ENCODE results near the gene CYP2U1.

CYP2U1 gene

DNA sequence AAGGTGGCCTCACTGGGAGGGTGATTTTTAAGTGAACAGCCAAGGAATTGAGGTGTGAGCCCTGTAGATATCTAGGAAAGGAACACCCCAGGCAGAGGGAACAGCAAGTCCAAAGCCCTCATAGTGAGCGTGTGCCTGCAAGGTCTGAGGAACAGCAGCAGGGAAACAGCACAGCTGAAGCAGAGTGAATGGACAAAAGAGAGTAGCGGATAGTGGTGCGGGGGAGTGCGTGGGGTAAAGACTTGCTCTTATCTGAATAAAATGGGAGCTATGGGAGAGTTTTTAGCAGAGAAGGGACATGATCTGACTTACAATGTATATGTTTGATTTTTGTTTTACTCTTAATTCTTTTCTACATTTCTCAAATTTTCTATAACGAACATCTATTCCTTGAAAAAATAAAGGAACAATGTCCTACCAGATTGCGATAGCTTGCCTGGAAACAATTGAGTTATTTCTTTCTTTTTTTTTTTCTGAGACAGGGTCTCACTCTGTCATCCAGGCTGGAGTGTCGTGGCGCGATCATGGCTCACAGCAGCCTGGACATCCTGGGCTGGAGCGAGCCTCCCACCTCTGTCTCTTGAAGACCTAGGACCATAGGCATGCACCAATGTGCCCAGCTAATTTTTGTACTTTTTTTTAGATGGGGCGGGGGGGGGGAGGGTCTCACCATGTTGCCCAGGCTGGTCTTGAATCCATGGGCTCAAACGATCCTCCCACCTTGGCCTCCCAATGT lies 38.9 kb downstream of the CYP2U1 start:
- Histone ChIP-seq H3K27ac (no peak overlapping the region), H3K9me3 (ENCODE audit: severe bottlenecking) (no peaks in the 10 kb centered on the region), H3K4me3 (ENCODE audit: low read depth, low read length) (no peak overlapping the region), H3K27me3 (ENCODE audit: insufficient read depth, low read depth, severe bottlenecking) (no peaks in the 10 kb centered on the region), H3K36me3 (no peaks in the 10 kb centered on the region)
- TF ChIP-seq, protein P1, sequence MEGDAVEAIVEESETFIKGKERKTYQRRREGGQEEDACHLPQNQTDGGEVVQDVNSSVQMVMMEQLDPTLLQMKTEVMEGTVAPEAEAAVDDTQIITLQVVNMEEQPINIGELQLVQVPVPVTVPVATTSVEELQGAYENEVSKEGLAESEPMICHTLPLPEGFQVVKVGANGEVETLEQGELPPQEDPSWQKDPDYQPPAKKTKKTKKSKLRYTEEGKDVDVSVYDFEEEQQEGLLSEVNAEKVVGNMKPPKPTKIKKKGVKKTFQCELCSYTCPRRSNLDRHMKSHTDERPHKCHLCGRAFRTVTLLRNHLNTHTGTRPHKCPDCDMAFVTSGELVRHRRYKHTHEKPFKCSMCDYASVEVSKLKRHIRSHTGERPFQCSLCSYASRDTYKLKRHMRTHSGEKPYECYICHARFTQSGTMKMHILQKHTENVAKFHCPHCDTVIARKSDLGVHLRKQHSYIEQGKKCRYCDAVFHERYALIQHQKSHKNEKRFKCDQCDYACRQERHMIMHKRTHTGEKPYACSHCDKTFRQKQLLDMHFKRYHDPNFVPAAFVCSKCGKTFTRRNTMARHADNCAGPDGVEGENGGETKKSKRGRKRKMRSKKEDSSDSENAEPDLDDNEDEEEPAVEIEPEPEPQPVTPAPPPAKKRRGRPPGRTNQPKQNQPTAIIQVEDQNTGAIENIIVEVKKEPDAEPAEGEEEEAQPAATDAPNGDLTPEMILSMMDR (IDR thresholded peaks at IDR 0.05; ENCODE audit: low read depth, low read length) = no peak
- no peak for DNase-seq

DNA sequence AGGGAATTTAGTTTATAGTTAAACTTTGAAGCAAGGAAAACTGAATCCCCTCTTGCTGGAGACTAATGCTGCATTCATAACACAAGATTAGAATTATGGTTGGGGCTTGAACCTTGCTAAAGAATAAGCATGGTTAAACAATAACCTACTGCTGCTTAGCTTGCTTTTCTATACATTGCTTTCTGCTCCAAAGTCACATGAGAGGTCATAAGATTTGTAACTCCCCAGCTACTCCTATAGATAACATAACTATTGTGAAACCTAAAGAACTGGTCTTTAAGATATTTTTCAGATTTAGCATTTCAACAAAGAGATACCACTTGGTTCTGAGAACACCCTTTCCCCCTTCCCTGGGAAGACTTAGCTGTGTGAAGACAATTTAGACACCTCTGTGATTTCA lies 41.3 kb downstream of the CYP2U1 start:
- DNase-seq = no peak
- H3K4me3 ChIP-seq (ENCODE audit: low read depth, low read length) = no peak overlapping the region
- TF ChIP-seq, protein P1 (IDR thresholded peaks at IDR 0.05; ENCODE audit: low read depth, low read length) = no peak
- no peaks in the 10 kb centered on the region for H3K9me3 ChIP-seq (ENCODE audit: severe bottlenecking)
- H3K36me3 ChIP-seq = no peaks in the 10 kb centered on the region
- no peak overlapping the region for H3K27ac ChIP-seq
- no peaks in the 10 kb centered on the region for H3K27me3 ChIP-seq (ENCODE audit: insufficient read depth, low read depth, severe bottlenecking)

DNA sequence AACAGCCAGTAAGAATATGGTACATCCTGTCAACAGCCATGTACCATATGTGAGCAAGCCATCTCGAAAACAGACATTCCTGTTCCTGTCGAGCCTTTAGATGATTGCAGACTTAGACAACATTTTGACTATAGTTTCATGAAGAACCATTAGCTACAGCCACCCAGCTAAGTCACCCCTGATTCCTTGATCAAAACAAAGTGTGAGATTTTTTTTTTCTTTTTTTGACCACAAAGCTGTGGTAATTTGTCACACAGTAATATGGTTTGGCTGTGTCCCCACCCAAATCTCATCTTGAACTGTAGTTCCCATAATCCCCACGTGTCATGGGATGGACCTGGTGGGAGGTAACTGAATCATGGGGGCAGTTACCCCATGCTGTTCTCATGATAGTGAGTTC lies 43.2 kb downstream of the CYP2U1 start:
- no peak for DNase-seq
- no peak overlapping the region for H3K27ac ChIP-seq
- no peaks in the 10 kb centered on the region for H3K9me3 ChIP-seq (ENCODE audit: severe bottlenecking)
- no peaks in the 10 kb centered on the region for H3K27me3 ChIP-seq (ENCODE audit: insufficient read depth, low read depth, severe bottlenecking)
- TF ChIP-seq, protein P1 (IDR thresholded peaks at IDR 0.05; ENCODE audit: low read depth, low read length) = no peak
- H3K4me3 ChIP-seq (ENCODE audit: low read depth, low read length) = no peak overlapping the region
- H3K36me3 ChIP-seq = no peaks in the 10 kb centered on the region

DNA sequence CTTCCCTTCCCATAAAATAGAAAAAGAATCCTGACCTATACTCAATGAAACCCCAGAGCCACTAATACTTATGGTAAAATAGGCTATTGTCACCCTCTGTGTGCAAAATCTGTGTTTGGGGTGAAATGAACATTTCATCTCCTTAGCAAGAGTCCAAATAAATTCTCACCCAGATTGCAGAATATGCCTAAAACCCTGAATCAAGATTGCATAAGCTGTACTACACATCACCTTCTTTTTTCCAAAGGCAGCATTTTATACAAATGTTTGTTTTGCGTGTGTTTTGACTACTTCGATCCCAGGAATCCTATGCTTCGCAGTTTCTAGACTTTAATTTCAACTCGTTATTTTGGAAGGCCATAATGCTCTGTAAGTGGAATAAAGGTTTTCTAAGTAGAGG lies 46.1 kb downstream of the CYP2U1 start:
- TF ChIP-seq, protein P1 (IDR thresholded peaks at IDR 0.05; ENCODE audit: low read depth, low read length) = no peak
- H3K36me3 ChIP-seq = no peaks in the 10 kb centered on the region
- no peaks in the 10 kb centered on the region for H3K27me3 ChIP-seq (ENCODE audit: insufficient read depth, low read depth, severe bottlenecking)
- DNase-seq = no peak
- no peaks in the 10 kb centered on the region for H3K9me3 ChIP-seq (ENCODE audit: severe bottlenecking)
- no peak overlapping the region for H3K27ac ChIP-seq
- H3K4me3 ChIP-seq (ENCODE audit: low read depth, low read length) = no peak overlapping the region

DNA sequence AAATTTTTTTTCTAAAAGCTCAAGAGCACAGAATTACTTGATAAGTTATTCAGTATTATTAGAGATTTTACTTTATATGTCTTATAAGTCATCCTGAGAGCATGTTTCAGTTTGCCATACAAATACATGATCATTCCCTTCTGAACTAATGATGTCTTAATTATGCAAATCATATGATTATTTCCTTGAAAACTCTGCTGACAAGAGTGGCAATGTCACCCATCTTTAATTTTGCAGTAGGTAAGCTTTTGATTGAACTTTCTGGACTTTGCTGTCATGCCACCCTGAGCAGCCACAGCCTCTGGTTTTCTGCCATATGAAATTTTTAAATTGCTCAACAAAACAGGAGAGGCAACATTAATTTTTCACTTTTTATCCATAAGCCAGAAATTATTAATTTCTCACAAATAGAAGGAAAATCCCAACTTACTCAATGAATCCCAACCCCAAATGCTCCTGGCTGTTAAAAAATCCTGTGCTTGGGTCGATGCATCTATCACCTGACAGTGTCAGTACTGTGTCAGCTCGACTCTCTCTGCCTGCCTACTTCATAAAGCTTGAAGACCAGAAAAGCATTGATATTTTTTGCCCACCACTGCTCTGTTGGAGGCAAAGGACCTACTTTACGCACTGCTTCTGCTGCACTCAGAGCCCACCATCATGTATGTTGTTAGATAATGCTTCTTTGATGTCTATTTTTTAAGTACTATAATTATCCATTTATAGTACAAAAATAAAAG lies 46.8 kb downstream of the CYP2U1 start:
- H3K4me3 ChIP-seq (ENCODE audit: low read depth, low read length) = no peak overlapping the region
- DNase-seq = no peak
- TF ChIP-seq, protein P1 (IDR thresholded peaks at IDR 0.05; ENCODE audit: low read depth, low read length) = no peak
- H3K36me3 ChIP-seq = no peaks in the 10 kb centered on the region
- H3K9me3 ChIP-seq (ENCODE audit: severe bottlenecking) = no peaks in the 10 kb centered on the region
- no peaks in the 10 kb centered on the region for H3K27me3 ChIP-seq (ENCODE audit: insufficient read depth, low read depth, severe bottlenecking)
- no peak overlapping the region for H3K27ac ChIP-seq

All from WERI-Rb-1 (cell line).